ENCODE measurements around the gene BAIAP2L1. TPM values are rescaled to one million over a fixed set of nuclear protein-coding genes. Genes with fewer than 3 reads are reported as not detected.
"Not testable (repeated sequence)": the region's sequence is repeated elsewhere in the genome, so short reads cannot be mapped to it uniquely, and the experiment has no call there.

BAIAP2L1 gene
- polyA plus RNA-seq, 1 donor, result 7.6 TPM

- no peak for DNase-seq
Measured at GRCh38 chr7:98398567-98399372, 2.1 kb downstream of the BAIAP2L1 start.

- DNase-seq, result no peak
Measured at GRCh38 chr7:98396768-98397167, 4.1 kb downstream of the BAIAP2L1 start.

GRCh38 chr7:98395951-98396350, 4.9 kb downstream of the BAIAP2L1 start:
- DNase-seq, result no peak

- DNase-seq, result no peak
Measured at GRCh38 chr7:98395481-98395880, 5.4 kb downstream of the BAIAP2L1 start.

- DNase-seq, result no peak
Measured at GRCh38 chr7:98394377-98394836, 6.5 kb downstream of the BAIAP2L1 start.

- DNase-seq, result no peak
Measured at GRCh38 chr7:98387544-98388226, 13.2 kb downstream of the BAIAP2L1 start.

GRCh38 chr7:98387131-98387530, 13.8 kb downstream of the BAIAP2L1 start:
- no peak for DNase-seq

GRCh38 chr7:98385532-98385931, 15.4 kb downstream of the BAIAP2L1 start:
- DNase-seq, result not testable (repeated sequence)

- DNase-seq, result no peak
Measured at GRCh38 chr7:98378210-98378819, 22.6 kb downstream of the BAIAP2L1 start.

GRCh38 chr7:98376711-98377110, 24.2 kb downstream of the BAIAP2L1 start:
- DNase-seq, result no peak

GRCh38 chr7:98375664-98376063, 25.2 kb downstream of the BAIAP2L1 start:
- no peak for DNase-seq

GRCh38 chr7:98374285-98374680, 26.6 kb downstream of the BAIAP2L1 start:
- DNase-seq, result no peak

- peak; percentile 15 for DNase-seq
Measured at GRCh38 chr7:98372993-98373392, 27.9 kb downstream of the BAIAP2L1 start.

GRCh38 chr7:98369726-98370125, 31.2 kb downstream of the BAIAP2L1 start:
- DNase-seq, result no peak

- DNase-seq, result no peak
Measured at GRCh38 chr7:98368716-98369115, 32.2 kb downstream of the BAIAP2L1 start.

GRCh38 chr7:98366562-98366938, 34.3 kb downstream of the BAIAP2L1 start:
- no peak for DNase-seq

- no peak for DNase-seq
Measured at GRCh38 chr7:98365863-98366561, 34.9 kb downstream of the BAIAP2L1 start.

GRCh38 chr7:98364220-98364619, 36.7 kb downstream of the BAIAP2L1 start:
- no peak for DNase-seq

- no peak for DNase-seq
Measured at GRCh38 chr7:98362517-98362916, 38.4 kb downstream of the BAIAP2L1 start.

GRCh38 chr7:98360221-98361130, 40.4 kb downstream of the BAIAP2L1 start:
- DNase-seq, result no peak

- no peak for DNase-seq
Measured at GRCh38 chr7:98359395-98359794, 41.5 kb downstream of the BAIAP2L1 start.

- no peak for DNase-seq
Measured at GRCh38 chr7:98358706-98359105, 42.2 kb downstream of the BAIAP2L1 start.
